H1 (cell line): ENCODE results near the gene GPS1.

Experiments
- POLR2A ChIP-seq, 2 experiments: IDR thresholded peaks; 1 replicate in 1 of 2; 2 replicates in 1 of 2; pipeline ENCODE4 v1.6.1; 2011; ENCODE audit warnings: low read depth in 2 of 2, low read length in 2 of 2, mild to moderate bottlenecking in 2 of 2; ENCODE audit errors: control extremely low read depth in 1 of 2
- POLR2AphosphoS5 ChIP-seq: IDR thresholded peaks from 2 replicates; pipeline ENCODE4 v1.6.1; 2011; ENCODE audit warnings: low read depth, low read length
- SIN3A ChIP-seq, 2 experiments: IDR thresholded peaks in 1 of 2; conservative IDR thresholded peaks in 1 of 2; 2 replicates each; pipeline ENCODE4 v1.6.1; 2011 to 2012; ENCODE audit warnings: low read length in 2 of 2, improper control_type of control experiment in 1 of 2, low read depth in 1 of 2, mild to moderate bottlenecking in 1 of 2
- ZNF274 ChIP-seq: IDR thresholded peaks from 2 replicates; pipeline ENCODE4 v1.7.0; 2012; ENCODE audit warnings: low read length, borderline replicate concordance; ENCODE audit errors: extremely low read depth
- TF ChIP-seq, protein P1 (sequence below), 3 experiments: IDR thresholded peaks; 1 replicate in 2 of 3; 2 replicates in 1 of 3; pipeline versions ENCODE4 v1.5.1 to v1.6.1; 2011; ENCODE audit warnings: low read length in 3 of 3, mild to moderate bottlenecking in 3 of 3, inconsistent platforms in 2 of 3, low read depth in 1 of 3, moderate library complexity in 1 of 3; ENCODE audit not compliant: insufficient read depth in 1 of 3; ENCODE audit errors: control extremely low read depth in 1 of 3

DNA sequence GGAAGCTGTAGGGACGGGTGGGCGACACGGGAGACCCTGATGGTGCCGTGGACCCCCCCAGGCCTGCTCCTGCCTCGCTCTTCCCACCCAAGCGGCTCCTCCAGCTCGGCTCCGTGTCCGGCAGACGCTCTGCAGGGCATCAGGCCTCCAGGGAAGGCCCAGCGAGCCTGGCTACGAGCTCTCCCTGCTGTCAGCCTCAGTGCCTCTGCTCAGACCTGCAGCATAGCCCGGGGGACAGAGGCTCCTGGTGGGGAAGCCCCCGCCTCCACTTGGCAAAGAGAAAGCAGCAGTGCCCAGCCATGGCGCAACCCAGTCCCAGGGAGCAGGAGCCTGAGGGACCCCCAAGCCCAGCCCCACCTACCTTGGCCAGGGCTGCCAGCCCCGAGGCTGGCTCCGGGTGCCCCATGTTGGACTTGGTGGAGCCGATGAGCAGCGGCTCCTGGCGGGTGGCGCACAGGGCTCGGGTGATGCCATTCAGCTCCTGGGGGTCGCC lies 40.4 kb downstream of the GPS1 start:
- TF ChIP-seq, protein P1, sequence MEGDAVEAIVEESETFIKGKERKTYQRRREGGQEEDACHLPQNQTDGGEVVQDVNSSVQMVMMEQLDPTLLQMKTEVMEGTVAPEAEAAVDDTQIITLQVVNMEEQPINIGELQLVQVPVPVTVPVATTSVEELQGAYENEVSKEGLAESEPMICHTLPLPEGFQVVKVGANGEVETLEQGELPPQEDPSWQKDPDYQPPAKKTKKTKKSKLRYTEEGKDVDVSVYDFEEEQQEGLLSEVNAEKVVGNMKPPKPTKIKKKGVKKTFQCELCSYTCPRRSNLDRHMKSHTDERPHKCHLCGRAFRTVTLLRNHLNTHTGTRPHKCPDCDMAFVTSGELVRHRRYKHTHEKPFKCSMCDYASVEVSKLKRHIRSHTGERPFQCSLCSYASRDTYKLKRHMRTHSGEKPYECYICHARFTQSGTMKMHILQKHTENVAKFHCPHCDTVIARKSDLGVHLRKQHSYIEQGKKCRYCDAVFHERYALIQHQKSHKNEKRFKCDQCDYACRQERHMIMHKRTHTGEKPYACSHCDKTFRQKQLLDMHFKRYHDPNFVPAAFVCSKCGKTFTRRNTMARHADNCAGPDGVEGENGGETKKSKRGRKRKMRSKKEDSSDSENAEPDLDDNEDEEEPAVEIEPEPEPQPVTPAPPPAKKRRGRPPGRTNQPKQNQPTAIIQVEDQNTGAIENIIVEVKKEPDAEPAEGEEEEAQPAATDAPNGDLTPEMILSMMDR (IDR thresholded peaks at IDR 0.05; ENCODE audit: control extremely low read depth in 1 of 3, insufficient read depth in 1 of 3, low read depth in 1 of 3, low read length in 3 of 3), result no peak
- TF ChIP-seq POLR2AphosphoS5, result no peak
- no peak; a peak in 1 of 3 replicates for TF ChIP-seq POLR2A (IDR thresholded peaks at IDR 0.05; ENCODE audit: control extremely low read depth in 1 of 2, low read depth in 2 of 2, low read length in 2 of 2)
- no peak for TF ChIP-seq ZNF274
- no peak for TF ChIP-seq SIN3A (conservative IDR thresholded peaks at IDR 0.05 in 1 of 2, IDR thresholded peaks at IDR 0.05 in 1 of 2; ENCODE audit: low read depth in 1 of 2, low read length in 2 of 2)
